GM18511 (cell line): ENCODE measurements around the gene HMGXB4.

ENCODE experiments used
- ATAC-seq: cut with Tn5 transposase; IDR thresholded peaks from one replicate; pipeline ENCODE4 v1.9.1; 2021; ENCODE audit warnings: mild to moderate bottlenecking, moderate library complexity; ENCODE audit not compliant: unreplicated experiment

HMGXB4 gene

GRCh38 chr22:35310556-35311550 lies 53.6 kb downstream of the HMGXB4 start:
- ATAC-seq: no peak

- ATAC-seq: no peak
Observed at GRCh38 chr22:35311551-35311999, 54.3 kb downstream of the HMGXB4 start.

GRCh38 chr22:35312198-35313059 lies 55.1 kb downstream of the HMGXB4 start:
- no peak for ATAC-seq

- no peak for ATAC-seq
Observed at GRCh38 chr22:35313311-35314121, 56.2 kb downstream of the HMGXB4 start.

- ATAC-seq: no peak
Observed at GRCh38 chr22:35314161-35314942, 57.1 kb downstream of the HMGXB4 start.

- no peak for ATAC-seq
Observed at GRCh38 chr22:35315141-35315854, 58.0 kb downstream of the HMGXB4 start.

GRCh38 chr22:35315855-35316745 lies 58.8 kb downstream of the HMGXB4 start:
- no peak for ATAC-seq

DNA sequence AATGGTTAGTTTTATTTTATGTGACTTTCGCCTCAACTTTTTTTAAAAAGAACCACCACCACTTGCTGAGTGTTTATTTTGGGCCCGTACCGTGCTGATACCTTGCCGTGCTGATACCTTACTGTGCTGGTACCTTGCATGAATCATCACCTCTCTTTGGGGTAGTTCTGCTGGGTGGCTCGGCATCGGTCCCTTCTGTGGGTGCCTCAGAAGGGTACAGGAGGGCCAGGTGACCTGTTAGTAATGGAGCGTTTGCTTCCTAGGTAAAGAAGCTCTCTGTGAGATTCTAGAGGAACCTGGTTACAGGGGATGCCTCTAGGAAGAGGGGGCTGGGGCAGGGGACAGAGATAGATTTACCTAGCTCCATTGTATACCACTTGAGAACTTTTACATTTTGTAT lies 59.5 kb downstream of the HMGXB4 start:
- ATAC-seq: no peak

GRCh38 chr22:35317680-35318290 lies 60.5 kb downstream of the HMGXB4 start:
- no peak for ATAC-seq

- no peak for ATAC-seq
Observed at GRCh38 chr22:35318346-35319215, 61.3 kb downstream of the HMGXB4 start.

DNA sequence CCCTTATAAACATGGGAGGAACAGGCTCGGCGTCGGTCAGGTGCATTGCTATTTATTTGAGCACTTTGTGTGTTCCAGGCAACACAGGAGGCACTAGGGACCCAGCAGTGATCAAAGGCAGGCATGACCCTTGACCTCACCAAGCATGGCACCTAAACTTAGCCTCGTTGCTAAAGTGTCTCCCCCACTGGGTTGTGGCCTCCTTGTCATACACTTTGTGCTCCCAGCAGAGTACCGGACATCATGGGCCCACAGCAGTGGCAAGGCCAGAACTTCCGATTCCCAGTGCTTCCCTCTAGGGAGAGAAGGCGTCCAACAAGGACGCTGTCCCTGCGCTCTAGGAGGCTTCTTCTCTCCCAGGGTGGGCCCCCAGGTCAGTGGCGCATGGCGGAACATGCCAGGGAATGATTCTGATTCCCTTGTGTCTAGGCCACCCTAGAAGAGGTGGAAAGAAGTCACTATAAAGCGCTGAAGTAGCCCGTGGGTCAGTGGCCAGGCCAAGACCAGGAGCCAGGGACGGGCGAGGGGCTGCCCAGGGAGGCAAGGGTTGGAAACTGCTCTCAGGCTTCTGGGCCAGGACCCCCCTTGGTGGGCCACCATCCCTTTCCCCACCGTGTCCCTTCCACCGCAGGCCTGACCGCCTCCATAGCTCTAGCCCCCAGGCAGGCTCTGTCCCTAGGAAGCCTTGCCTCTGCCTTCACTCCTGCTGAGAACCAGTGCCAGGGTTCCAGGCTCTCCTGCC lies 62.1 kb downstream of the HMGXB4 start:
- ATAC-seq: no peak

DNA sequence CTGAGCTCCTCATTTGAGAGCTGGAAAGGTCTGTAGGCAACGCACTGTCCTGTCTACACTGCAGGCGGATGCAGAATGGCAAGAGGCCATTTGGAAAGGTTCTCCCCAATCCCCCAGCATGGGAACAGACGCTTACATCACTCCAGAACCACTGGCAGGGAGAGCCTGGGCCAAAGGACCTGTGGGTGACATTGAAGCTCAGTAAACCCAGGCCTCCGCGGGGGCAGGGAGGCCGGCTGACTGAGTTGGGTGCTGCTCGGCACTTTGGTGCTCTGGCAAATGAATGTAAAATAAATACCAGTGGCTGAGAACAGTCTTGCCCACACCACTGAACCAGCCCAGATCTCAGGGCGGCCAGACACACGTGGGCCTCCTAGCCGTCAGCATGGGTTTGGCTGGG lies 64.8 kb downstream of the HMGXB4 start:
- no peak for ATAC-seq

GRCh38 chr22:35322893-35323292 lies 65.6 kb downstream of the HMGXB4 start:
- no peak for ATAC-seq

DNA sequence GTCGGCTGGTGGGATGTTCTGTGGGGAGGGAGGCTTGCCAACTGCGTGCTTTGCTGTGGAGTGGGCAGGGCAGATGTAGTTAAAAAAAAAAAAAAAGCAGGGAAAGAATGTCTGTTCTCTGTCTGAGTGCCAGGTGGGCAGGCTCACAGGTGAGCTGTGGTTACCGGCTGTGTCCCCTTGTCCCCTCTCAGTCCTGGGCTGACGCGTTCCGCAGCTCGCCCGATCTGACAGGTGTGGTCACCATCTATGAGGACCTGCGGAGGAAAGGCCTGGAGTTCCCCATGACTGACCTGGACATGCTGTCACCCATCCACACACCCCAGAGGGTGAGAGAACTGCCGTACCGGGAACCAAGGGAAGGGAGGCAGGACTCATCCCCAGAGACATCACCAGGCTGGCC lies 66.0 kb downstream of the HMGXB4 start:
- no peak for ATAC-seq

DNA sequence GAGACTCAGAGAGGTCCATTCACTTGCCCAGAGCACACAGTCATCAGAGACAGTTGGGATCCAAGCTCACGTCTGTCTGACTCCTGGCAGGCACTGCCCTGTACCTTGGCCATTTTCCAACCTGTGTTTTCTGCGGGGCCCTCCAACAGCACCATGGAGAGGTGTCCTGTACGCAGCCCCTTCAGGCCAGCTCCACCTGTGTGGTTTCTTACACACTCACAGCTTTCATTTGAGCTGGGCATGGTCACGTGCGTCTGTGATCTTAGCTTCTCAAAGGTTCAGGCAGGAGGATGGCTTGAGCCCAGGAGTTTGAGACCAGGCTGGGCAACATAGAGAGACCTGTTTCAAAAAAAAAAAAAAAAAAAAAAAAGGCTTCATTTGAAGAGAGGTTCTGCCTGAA lies 66.8 kb downstream of the HMGXB4 start:
- ATAC-seq: no peak

- no peak for ATAC-seq
Observed at GRCh38 chr22:35324762-35325161, 67.5 kb downstream of the HMGXB4 start.
